Amygdala (tissue), 56 donors: Measurements from ENCODE around the gene GPR75.

Source experiments
- DNase-seq, 56 donors: peaks; one replicate each; lab custom pipeline; 2025; lab: John Stamatoyannopoulos, UW

The GPR75 gene

GRCh38 chr2:53859206-53860181, at the start of gene GPR75:
GPR75 (minus strand) TSS chr2:53859967; CDS start chr2:53854756, 5,211 bp downstream.
- peak in 52 of 56 donors; percentile 5 to 83 (median 56) for DNase-seq

- DNase-seq: no peak
Measured at GRCh38 chr2:53907582-53907981, 47.8 kb upstream of the GPR75 start.

GRCh38 chr2:53905396-53905795, 45.6 kb upstream of the GPR75 start:
- DNase-seq: no peak

GRCh38 chr2:53903011-53903410, 43.2 kb upstream of the GPR75 start:
- DNase-seq: no peak

GRCh38 chr2:53901192-53901591, 41.4 kb upstream of the GPR75 start:
- no peak for DNase-seq

- no peak for DNase-seq
Measured at GRCh38 chr2:53896864-53897263, 37.1 kb upstream of the GPR75 start.

- DNase-seq: no peak
Measured at GRCh38 chr2:53886406-53887280, 26.9 kb upstream of the GPR75 start.

- no peak for DNase-seq
Measured at GRCh38 chr2:53884883-53885282, 25.1 kb upstream of the GPR75 start.

GRCh38 chr2:53881986-53882385, 22.2 kb upstream of the GPR75 start:
- DNase-seq: no peak

- DNase-seq: no peak
Measured at GRCh38 chr2:53881360-53881759, 21.6 kb upstream of the GPR75 start.

GRCh38 chr2:53880756-53881155, 21.0 kb upstream of the GPR75 start:
- no peak for DNase-seq

GRCh38 chr2:53877556-53877955, 17.8 kb upstream of the GPR75 start:
- no peak for DNase-seq

- no peak for DNase-seq
Measured at GRCh38 chr2:53877112-53877511, 17.3 kb upstream of the GPR75 start.

GRCh38 chr2:53874401-53874950, 14.7 kb upstream of the GPR75 start:
- no peak for DNase-seq

- no peak for DNase-seq
Measured at GRCh38 chr2:53867773-53868172, 8.0 kb upstream of the GPR75 start.

GRCh38 chr2:53867169-53867568, 7.4 kb upstream of the GPR75 start:
- DNase-seq: no peak

GRCh38 chr2:53865962-53866361, 6.2 kb upstream of the GPR75 start:
- DNase-seq: no peak

GRCh38 chr2:53865264-53865663, 5.5 kb upstream of the GPR75 start:
- DNase-seq: no peak

- no peak for DNase-seq
Measured at GRCh38 chr2:53863538-53864227, 3.9 kb upstream of the GPR75 start.

- no peak for DNase-seq
Measured at GRCh38 chr2:53861824-53862223, 2.1 kb upstream of the GPR75 start.
